Measurements from ENCODE around the gene DUSP6. TPM values are rescaled to one million over a fixed set of nuclear protein-coding genes. Genes with fewer than 3 reads are reported as not detected.

Gene DUSP6
- total and polyA plus RNA-seq, 10 of the 15 experiments (the other 5 are each of a cell fraction or from before 2014, with no cell fraction given), result 0.02 to 0.69 (median 0.07) TPM; not detected in 1

DNA sequence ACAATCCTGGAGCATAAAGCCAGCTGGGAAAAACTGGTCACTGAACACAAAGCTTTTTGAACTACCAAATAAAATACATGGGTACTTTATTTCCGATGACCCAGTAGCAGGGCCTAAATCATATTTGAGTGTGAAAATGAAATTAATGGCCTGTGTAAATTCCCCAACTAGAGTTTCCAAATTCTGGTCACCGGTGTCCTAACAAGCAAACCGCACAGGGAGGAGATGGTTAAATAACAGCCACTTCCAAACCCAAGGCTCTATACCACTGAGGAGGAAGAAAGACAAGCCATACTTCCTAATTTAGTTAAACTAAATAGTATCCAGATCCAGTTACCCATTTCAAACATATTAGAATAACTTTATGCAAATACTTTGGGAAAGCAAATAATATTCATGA is 40.1 kb upstream of the DUSP6 start (continued):
- no peak for TF ChIP-seq ASH2L (IDR thresholded peaks at IDR 0.05; ENCODE audit: borderline replicate concordance, low read depth)
- TF ChIP-seq SP1 (IDR thresholded peaks at IDR 0.05; ENCODE audit: low read depth, low read length), result no peak
- TF ChIP-seq ZNF274 (IDR thresholded peaks at IDR 0.05; ENCODE audit: insufficient read depth, insufficient read length), result no peak
- TF ChIP-seq ZNF207 (IDR thresholded peaks at IDR 0.05; ENCODE audit: borderline replicate concordance), result no peak
- TF ChIP-seq KAT2A (conservative IDR thresholded peaks at IDR 0.05; ENCODE audit: control insufficient read depth, low read depth, low read length), result no peak
- TF ChIP-seq POU2F2 (IDR thresholded peaks at IDR 0.05; ENCODE audit: borderline replicate concordance, low read depth, low read length), result no peak

DNA sequence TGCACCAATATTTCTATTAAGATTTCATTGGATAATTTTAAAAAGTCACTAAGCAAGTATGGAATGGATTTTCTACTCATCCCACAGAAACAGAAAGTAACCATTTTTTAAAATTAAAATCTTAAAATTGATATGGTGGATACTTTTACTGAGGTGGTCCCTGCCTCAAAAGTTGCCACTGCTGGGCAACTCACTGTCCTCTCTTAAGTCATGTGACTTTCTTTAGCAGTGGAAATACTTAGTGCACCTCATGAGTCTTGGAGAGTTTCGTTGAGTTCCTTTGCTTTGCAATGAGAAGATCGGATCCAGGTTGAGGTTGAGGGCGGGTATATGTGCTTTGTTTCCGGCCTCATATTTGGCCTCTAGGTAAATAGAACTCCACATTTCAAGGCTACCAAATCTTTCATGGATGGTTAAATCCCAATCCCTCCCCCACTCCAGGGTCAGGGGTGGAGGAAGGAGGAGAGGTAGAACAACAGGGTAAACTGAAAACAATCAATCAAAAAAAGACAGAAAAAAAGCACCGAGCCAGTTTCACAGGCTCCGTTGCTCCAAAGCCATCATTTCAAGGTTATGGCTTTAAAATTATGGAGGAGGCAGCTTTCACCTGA is 39.5 kb upstream of the DUSP6 start:
- RAD21 ChIA-PET (ENCODE audit: unreplicated experiment), result no interaction called here
- no peak overlapping the region for H2AFZ ChIP-seq (ENCODE audit: control insufficient read depth, low read depth, low read length)
- intact Hi-C loops (cut with micrococcal nuclease; ENCODE audit: unreplicated experiment) (no loop called here), in situ Hi-C loops (cut with MboI) (no loop called here)
- H3K79me2 ChIP-seq (ENCODE audit: control insufficient read depth, insufficient read depth, low read length), result no peaks in the 10 kb centered on the region
- H3K36me3 ChIP-seq (ENCODE audit: control insufficient read depth in 2 of 2, insufficient read depth in 2 of 2, low read length in 1 of 2), result no peaks in the 10 kb centered on the region
- H4K20me1 ChIP-seq (ENCODE audit: control insufficient read depth, insufficient read depth), result no peaks in the 10 kb centered on the region
- 54% methylated on average over 6 of the region's 6 CpGs for WGBS (ENCODE audit: insufficient coverage, insufficient replicate concordance, low lambda C conversion rate, missing lambda C conversion rate)
- no peak overlapping the region for H3K4me2 ChIP-seq (ENCODE audit: control insufficient read depth, insufficient read depth)
- H3K9me3 ChIP-seq (replicated peaks; ENCODE audit: control insufficient read depth, insufficient read depth, low read length), result no peaks in the 10 kb centered on the region
- H3K9ac ChIP-seq (ENCODE audit: control insufficient read depth, insufficient read depth, low read length), result no peak overlapping the region
- DNase-seq (ENCODE audit: low read depth, low spot score) (no peak), FAIRE-seq (no peak), ATAC-seq (no peak)
- BruUV-seq (replicated peaks), result no TSS peak
- no peak overlapping the region for H3K4me3 ChIP-seq
- no peak overlapping the region for H3K27ac ChIP-seq (ENCODE audit: control insufficient read depth, insufficient read depth)
- POLR2A ChIA-PET, result no interaction called here
- no peaks in the 10 kb centered on the region for H3K27me3 ChIP-seq (replicated peaks in 1 of 2; ENCODE audit: control insufficient read depth in 2 of 2, insufficient read depth in 2 of 2, low read length in 1 of 2)
- CTCF ChIA-PET, result no interaction called here
- SMC1A ChIA-PET (ENCODE audit: uncharacterized antibody, unreplicated experiment), result no interaction called here
- no peak for TF ChIP-seq ATF7 (IDR thresholded peaks at IDR 0.05; ENCODE audit: low read depth)
- TF ChIP-seq GATAD2B (conservative IDR thresholded peaks at IDR 0.05; ENCODE audit: low read depth), result no peak
- no peak for TF ChIP-seq MTA3 (IDR thresholded peaks at IDR 0.05; ENCODE audit: borderline replicate concordance, low read length)
- no peak for TF ChIP-seq RCOR1 (conservative IDR thresholded peaks at IDR 0.05; ENCODE audit: low read depth, low read length)
- TF ChIP-seq, protein P1, sequence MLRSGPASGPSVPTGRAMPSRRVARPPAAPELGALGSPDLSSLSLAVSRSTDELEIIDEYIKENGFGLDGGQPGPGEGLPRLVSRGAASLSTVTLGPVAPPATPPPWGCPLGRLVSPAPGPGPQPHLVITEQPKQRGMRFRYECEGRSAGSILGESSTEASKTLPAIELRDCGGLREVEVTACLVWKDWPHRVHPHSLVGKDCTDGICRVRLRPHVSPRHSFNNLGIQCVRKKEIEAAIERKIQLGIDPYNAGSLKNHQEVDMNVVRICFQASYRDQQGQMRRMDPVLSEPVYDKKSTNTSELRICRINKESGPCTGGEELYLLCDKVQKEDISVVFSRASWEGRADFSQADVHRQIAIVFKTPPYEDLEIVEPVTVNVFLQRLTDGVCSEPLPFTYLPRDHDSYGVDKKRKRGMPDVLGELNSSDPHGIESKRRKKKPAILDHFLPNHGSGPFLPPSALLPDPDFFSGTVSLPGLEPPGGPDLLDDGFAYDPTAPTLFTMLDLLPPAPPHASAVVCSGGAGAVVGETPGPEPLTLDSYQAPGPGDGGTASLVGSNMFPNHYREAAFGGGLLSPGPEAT (IDR thresholded peaks at IDR 0.05; ENCODE audit: low read depth), result no peak
- TF ChIP-seq PAX5 (IDR thresholded peaks at IDR 0.05; ENCODE audit: borderline replicate concordance, low read depth, low read length), result no peak
- TF ChIP-seq CREB1 (IDR thresholded peaks at IDR 0.05; ENCODE audit: low read depth), result no peak
- no peak for TF ChIP-seq MEF2B (IDR thresholded peaks at IDR 0.05; ENCODE audit: partially characterized antibody, poor library complexity, severe bottlenecking)
- no peak for TF ChIP-seq ETV6 (conservative IDR thresholded peaks at IDR 0.05 in 1 of 2, IDR thresholded peaks at IDR 0.05 in 1 of 2; ENCODE audit: borderline replicate concordance in 1 of 2, low read depth in 1 of 2)
- no peak for TF ChIP-seq SPI1 (IDR thresholded peaks at IDR 0.05; ENCODE audit: borderline replicate concordance, insufficient read depth, low read depth, low read length)
- no peak for TF ChIP-seq WRNIP1 (IDR thresholded peaks at IDR 0.05; ENCODE audit: borderline replicate concordance, low read depth, low read length)
- no peak for TF ChIP-seq RAD21 (IDR thresholded peaks at IDR 0.05; ENCODE audit: insufficient read depth, low read depth, low read length)
- TF ChIP-seq FOXK2 (IDR thresholded peaks at IDR 0.05), result no peak
- TF ChIP-seq, protein P2, sequence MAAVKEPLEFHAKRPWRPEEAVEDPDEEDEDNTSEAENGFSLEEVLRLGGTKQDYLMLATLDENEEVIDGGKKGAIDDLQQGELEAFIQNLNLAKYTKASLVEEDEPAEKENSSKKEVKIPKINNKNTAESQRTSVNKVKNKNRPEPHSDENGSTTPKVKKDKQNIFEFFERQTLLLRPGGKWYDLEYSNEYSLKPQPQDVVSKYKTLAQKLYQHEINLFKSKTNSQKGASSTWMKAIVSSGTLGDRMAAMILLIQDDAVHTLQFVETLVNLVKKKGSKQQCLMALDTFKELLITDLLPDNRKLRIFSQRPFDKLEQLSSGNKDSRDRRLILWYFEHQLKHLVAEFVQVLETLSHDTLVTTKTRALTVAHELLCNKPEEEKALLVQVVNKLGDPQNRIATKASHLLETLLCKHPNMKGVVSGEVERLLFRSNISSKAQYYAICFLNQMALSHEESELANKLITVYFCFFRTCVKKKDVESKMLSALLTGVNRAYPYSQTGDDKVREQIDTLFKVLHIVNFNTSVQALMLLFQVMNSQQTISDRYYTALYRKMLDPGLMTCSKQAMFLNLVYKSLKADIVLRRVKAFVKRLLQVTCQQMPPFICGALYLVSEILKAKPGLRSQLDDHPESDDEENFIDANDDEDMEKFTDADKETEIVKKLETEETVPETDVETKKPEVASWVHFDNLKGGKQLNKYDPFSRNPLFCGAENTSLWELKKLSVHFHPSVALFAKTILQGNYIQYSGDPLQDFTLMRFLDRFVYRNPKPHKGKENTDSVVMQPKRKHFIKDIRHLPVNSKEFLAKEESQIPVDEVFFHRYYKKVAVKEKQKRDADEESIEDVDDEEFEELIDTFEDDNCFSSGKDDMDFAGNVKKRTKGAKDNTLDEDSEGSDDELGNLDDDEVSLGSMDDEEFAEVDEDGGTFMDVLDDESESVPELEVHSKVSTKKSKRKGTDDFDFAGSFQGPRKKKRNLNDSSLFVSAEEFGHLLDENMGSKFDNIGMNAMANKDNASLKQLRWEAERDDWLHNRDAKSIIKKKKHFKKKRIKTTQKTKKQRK (IDR thresholded peaks at IDR 0.05; ENCODE audit: low read depth, low read length), result no peak
- no peaks in the 10 kb centered on the region for H3K4me1 ChIP-seq (ENCODE audit: control insufficient read depth, insufficient read depth, low read length)
